K562 (cell line): ENCODE measurements around the gene DTL. TPM values are rescaled to one million over a fixed set of nuclear protein-coding genes. Genes with fewer than 3 reads are reported as not detected.

Source experiments
- ATAC-seq: fragments of 200-7000 bp; cut with Tn5 transposase; 3 replicates; pipeline ENCODE4 v1.9.1; 2020; ENCODE audit warnings: moderate library complexity
- BruUV-seq: library from RNA; stranded (reverse); fragments of 400-500 nt; replicated peaks from 2 replicates; lab custom pipeline; 2021; lab: Mats Ljungman, UMichigan
- CTCF ChIA-PET: fragments of 300-600 bp; formaldehyde crosslinking; extraction: SDS; loops from one replicate; lab custom pipeline; 2021; ENCODE audit warnings: low intra/inter-chr PET ratio; lab: Yijun Ruan, JAX
- POLR2A ChIA-PET: fragments of 300-600, 350-650 bp; sonication (Branson Sonifier 250); formaldehyde crosslinking; extraction: SDS; loops from one replicate; lab custom pipeline; 2021; ENCODE audit warnings: antibody characterized with exemption, inconsistent platforms; lab: Yijun Ruan, JAX
- DNase-seq, 4 experiments: peaks; one replicate each; pipeline versions ENCODE4 v3.0.0 to v3.0.0-alpha.2; 2011 to 2018; ENCODE audit warnings: low spot score in 3 of 4, mixed read lengths in 3 of 4; ENCODE audit errors: extremely low read depth in 1 of 4
- FAIRE-seq: peaks from 2 replicates; lab custom pipeline; 2011; peaks lifted over from hg19 to GRCh38; lab: Jason Lieb, UNC
- H2AFZ ChIP-seq: 2 replicates; pipeline ENCODE4 v1.6.0; 2011; ENCODE audit warnings: low read depth, low read length, control low read depth, inconsistent platforms
- H3K27ac ChIP-seq: fragments of 200-600 bp; 3 replicates; pipeline ENCODE4 v1.8.0; 2011; ENCODE audit warnings: low read depth, mild to moderate bottlenecking, control low read depth, inconsistent platforms, low read length, moderate library complexity, mixed read lengths; ENCODE audit errors: extremely low read depth
- H3K27me3 ChIP-seq, 2 experiments: fragments of 300-600 bp in 1 of 2; 2 replicates in 1 of 2; 3 replicates in 1 of 2; pipeline versions ENCODE4 v1.6.0 to v1.8.0; 2011; ENCODE audit warnings: inconsistent platforms in 2 of 2, low read length in 2 of 2, mild to moderate bottlenecking in 1 of 2, mixed read lengths in 1 of 2, moderate library complexity in 1 of 2; ENCODE audit not compliant: control insufficient read depth in 2 of 2, insufficient read depth in 2 of 2
- H3K36me3 ChIP-seq: fragments of 300-600 bp; 3 replicates; pipeline ENCODE4 v1.8.0; 2011; ENCODE audit warnings: mild to moderate bottlenecking, low read length, inconsistent platforms; ENCODE audit not compliant: control insufficient read depth, insufficient read depth
- H3K4me1 ChIP-seq, 2 experiments: fragments of 200-600 bp in 1 of 2; replicated peaks in 1 of 2; 2 replicates in 1 of 2; 3 replicates in 1 of 2; pipeline versions ENCODE4 v1.5.1 to v1.8.0; 2011; ENCODE audit warnings: inconsistent platforms in 2 of 2, low read length in 2 of 2, mild to moderate bottlenecking in 1 of 2, mixed read lengths in 1 of 2, moderate library complexity in 1 of 2; ENCODE audit not compliant: control insufficient read depth in 2 of 2, insufficient read depth in 2 of 2
- H3K4me2 ChIP-seq: 2 replicates; pipeline ENCODE4 v1.6.1; 2011; ENCODE audit warnings: low read length, control low read depth, inconsistent platforms, mixed read lengths; ENCODE audit not compliant: insufficient read depth
- H3K4me3 ChIP-seq: fragments of 200-600 bp; sonication (generic), shearing (Covaris generic); 2 replicates; pipeline ENCODE4 v1.5.1; 2016; ENCODE audit warnings: control low read depth, inconsistent platforms
- H3K79me2 ChIP-seq: fragments of 200-600 bp; 3 replicates; pipeline ENCODE4 v1.8.0; 2011; ENCODE audit warnings: low read length, inconsistent platforms; ENCODE audit not compliant: control insufficient read depth, insufficient read depth
- H3K9ac ChIP-seq, 2 experiments: 2 replicates each; pipeline versions ENCODE4 v1.6.0 to v1.6.1; 2011; ENCODE audit warnings: low read depth in 2 of 2, low read length in 2 of 2, control low read depth in 1 of 2, inconsistent platforms in 1 of 2, mild to moderate bottlenecking in 1 of 2, mixed read lengths in 1 of 2; ENCODE audit not compliant: insufficient read depth in 1 of 2
- H3K9me1 ChIP-seq: one replicate; pipeline ENCODE4 v1.6.0; 2011; ENCODE audit warnings: inconsistent platforms, mild to moderate bottlenecking, low read length, moderate library complexity; ENCODE audit not compliant: control insufficient read depth, insufficient read depth
- H3K9me3 ChIP-seq: replicated peaks from 2 replicates; pipeline ENCODE4 v1.5.1; 2011; ENCODE audit warnings: low read depth, low read length, inconsistent platforms; ENCODE audit not compliant: control insufficient read depth, insufficient read depth
- H4K20me1 ChIP-seq: replicated peaks from 2 replicates; pipeline ENCODE4 v1.6.1; 2011; ENCODE audit warnings: low read length, inconsistent platforms, mixed read lengths; ENCODE audit not compliant: control insufficient read depth, insufficient read depth
- CSDE1 ChIP-seq, 2 experiments: fragments of 450-650 bp; IDR thresholded peaks; 2 replicates each; pipeline ENCODE4 v1.6.1; 2016; ENCODE audit warnings: mild to moderate bottlenecking in 1 of 2
- DMBX1 ChIP-seq: fragments of 250-450 bp; sonication (Bioruptor Pico); IDR thresholded peaks from 2 replicates; pipeline ENCODE4 v1.8.0; 2022; ENCODE audit warnings: inconsistent platforms, mild to moderate bottlenecking, moderate library complexity, borderline replicate concordance
- ERF ChIP-seq: fragments of 450-650 bp; formaldehyde crosslinking; IDR thresholded peaks from 2 replicates; pipeline ENCODE4 v1.4.0; 2020; ENCODE audit warnings: mild to moderate bottlenecking, mixed read lengths
- MTA1 ChIP-seq: fragments of 450-650 bp; IDR thresholded peaks from 2 replicates; pipeline ENCODE4 v1.6.1; 2017; ENCODE audit warnings: borderline replicate concordance
- RBM14 ChIP-seq: fragments of 200-400 bp; formaldehyde crosslinking; IDR thresholded peaks from 2 replicates; pipeline ENCODE4 v1.6.1; 2018; ENCODE audit warnings: low read depth, mild to moderate bottlenecking, low read length, moderate library complexity, borderline replicate concordance; ENCODE audit not compliant: insufficient read depth
- SREBF1 ChIP-seq: fragments of 150-350 bp; IDR thresholded peaks from 2 replicates; pipeline ENCODE4 v1.6.1; 2014; ENCODE audit warnings: antibody characterized with exemption, low read depth, low read length, borderline replicate concordance
- SRSF9 ChIP-seq: fragments of 200-400 bp; formaldehyde crosslinking; IDR thresholded peaks from 2 replicates; pipeline ENCODE4 v1.6.1; 2017; ENCODE audit warnings: low read depth, low read length, borderline replicate concordance
- STAT5A ChIP-seq: IDR thresholded peaks from 2 replicates; pipeline ENCODE4 v1.6.1; 2012; ENCODE audit warnings: low read length, inconsistent platforms, borderline replicate concordance
- ZBED1 ChIP-seq: IDR thresholded peaks from 2 replicates; pipeline ENCODE4 v1.6.1; 2014
- ZKSCAN1 ChIP-seq: fragments of 150-350 bp; IDR thresholded peaks from 2 replicates; pipeline ENCODE4 v1.6.1; 2016; ENCODE audit warnings: low read depth, low read length
- ZNF561 ChIP-seq: fragments of 450-650 bp; formaldehyde crosslinking; conservative IDR thresholded peaks from 2 replicates; pipeline ENCODE4 v1.4.0; 2020; ENCODE audit warnings: mild to moderate bottlenecking, moderate library complexity
- WGBS: fragments of 100-300 bp; shearing (Covaris generic); methylation state at CpG from one replicate; pipeline ENCODE4 v1.1.6; 2016; ENCODE audit warnings: low coverage, mixed read lengths; ENCODE audit not compliant: insufficient coverage; ENCODE audit errors: missing lambda C conversion rate; 5-methylcytosine and 5-hydroxymethylcytosine counted together
- in situ Hi-C: fragments of 300-500 bp; cut with MboI; formaldehyde crosslinking; loops from 4 replicates; pipeline ENCODE4 v1.15.0; 2018; ENCODE audit warnings: inconsistent platforms, mixed read lengths
- intact Hi-C: fragments of 100-400 bp; cut with micrococcal nuclease; formaldehyde crosslinking; loops from 2 replicates; pipeline ENCODE4 v1.14.2; 2022
- polyA plus RNA-seq, 8 experiments: library from polyadenylated mRNA; depleted of rRNA in 4 of 8; stranded (reverse) in 5 of 8; unstranded in 3 of 8; fragments of >200 nt; fragmentation: Nextera tagmentation in 2 of 8; fragmentation: Illumina TruSeq in 1 of 8; extraction: Ambion mirVana in 2 of 8; extraction: Trizol in 1 of 8; gene quantifications; 2 replicates each; pipeline versions ENCODE4 v1.2.1 to v1.2.3, GENCODE V29; 2011 to 2014; ENCODE audit warnings: inconsistent platforms in 1 of 8, missing spikeins in 1 of 8
- total RNA-seq, 7 experiments: library from RNA; depleted of rRNA in 6 of 7; stranded (reverse); fragments of >200 nt in 6 of 7; fragmentation: Illumina TruSeq in 2 of 7; extraction: Trizol in 2 of 7; gene quantifications; 2 replicates each; pipeline versions ENCODE4 v1.2.1 to v1.2.3, GENCODE V29; 2011 to 2021; ENCODE audit warnings: low replicate concordance in 1 of 7
- TF ChIP-seq, protein P1 (sequence below): sonication (generic); formaldehyde crosslinking; IDR thresholded peaks from 2 replicates; pipeline ENCODE4 v1.8.1; 2023; ENCODE audit warnings: mild to moderate bottlenecking, missing genetic modification reagents
- TF ChIP-seq, protein P2 (sequence below): sonication (generic); formaldehyde crosslinking; IDR thresholded peaks from 2 replicates; pipeline ENCODE4 v1.8.1; 2023; ENCODE audit warnings: missing genetic modification reagents, mild to moderate bottlenecking, borderline replicate concordance
- TF ChIP-seq, protein P3 (sequence below): fragments of 200-800 bp; sonication (Bioruptor generic); IDR thresholded peaks from 2 replicates; pipeline ENCODE4 v1.6.1; 2017; ENCODE audit warnings: missing genetic modification characterization, missing compliant biosample characterization

The DTL gene
- total and polyA plus RNA-seq, 9 of the 15 experiments (the other 6 are each of a cell fraction or from before 2014, with no cell fraction given), result 38.3 to 81.0 (median 63.2) TPM

DNA sequence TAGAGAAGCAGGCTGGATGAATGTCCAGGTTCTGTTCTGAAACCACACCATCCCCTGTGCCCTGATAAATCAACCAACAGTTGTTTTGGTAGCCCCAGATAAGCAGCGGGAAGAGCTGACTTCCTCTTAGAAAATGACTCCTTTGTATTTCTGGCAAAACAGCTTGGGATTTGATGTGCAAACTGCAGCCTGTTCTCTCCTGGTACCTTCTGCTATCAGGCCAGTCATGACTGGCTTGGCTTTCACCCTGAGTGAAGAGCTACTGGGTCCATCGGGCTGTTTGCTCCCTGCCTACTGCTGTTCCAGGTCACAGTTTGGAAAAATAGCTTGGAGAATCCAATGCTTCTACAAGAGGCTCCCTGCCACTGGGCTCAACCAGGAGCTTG is 116.8 kb downstream of the DTL start:
- H3K27ac ChIP-seq, result peak overlapping the region; percentile 86
- no peaks in the 10 kb centered on the region for H4K20me1 ChIP-seq
- peak overlapping the region; percentile 54 for H3K4me2 ChIP-seq
- ChIA-PET POLR2A (interaction anchor here (0.6 to 3.6 kb wide), 16 partner anchors 10 to 322 kb away, joined by 3 to 27 read pairs (median 4); no protein-coding TSS in a partner anchor), CTCF (no interaction called here)
- in situ Hi-C loops, result no loop called here
- H2AFZ ChIP-seq, result peak overlapping the region; percentile 3; the same call in 1 of the 2 replicates
- H3K4me1 ChIP-seq, result peaks cover 34 to 47% of the 10 kb centered on the region in 2 experiments
- no peaks in the 10 kb centered on the region for H3K27me3 ChIP-seq
- no peaks in the 10 kb centered on the region for H3K9me1 ChIP-seq
- DNase-seq (peak; percentile 60 to 96 (median 79)), FAIRE-seq (peak; percentile 96), ATAC-seq (peak; percentile 86)
- WGBS, result 0% methylated on average over 2 of the region's 2 CpGs
- H3K36me3 ChIP-seq, result no peaks in the 10 kb centered on the region
- intact Hi-C loops, result loop anchor here (1.0 to 10.0 kb wide), 5 partner anchors 50 to 133 kb away; partner anchors contain the start of gene PPP2R5A
- BruUV-seq, result no TSS peak
- no peaks in the 10 kb centered on the region for H3K79me2 ChIP-seq
- H3K9me3 ChIP-seq, result no peaks in the 10 kb centered on the region; the same call in 1 of the 2 replicates
- peak overlapping the region; percentile 33 to 48; a peak in 3 of 4 replicates for H3K9ac ChIP-seq
- H3K4me3 ChIP-seq, result no peak overlapping the region
- no peak for TF ChIP-seq RBM14
- peak; percentile 96 for TF ChIP-seq STAT5A
- peak; percentile 93 for TF ChIP-seq DMBX1
- no peak for TF ChIP-seq SRSF9
- TF ChIP-seq, protein P1, sequence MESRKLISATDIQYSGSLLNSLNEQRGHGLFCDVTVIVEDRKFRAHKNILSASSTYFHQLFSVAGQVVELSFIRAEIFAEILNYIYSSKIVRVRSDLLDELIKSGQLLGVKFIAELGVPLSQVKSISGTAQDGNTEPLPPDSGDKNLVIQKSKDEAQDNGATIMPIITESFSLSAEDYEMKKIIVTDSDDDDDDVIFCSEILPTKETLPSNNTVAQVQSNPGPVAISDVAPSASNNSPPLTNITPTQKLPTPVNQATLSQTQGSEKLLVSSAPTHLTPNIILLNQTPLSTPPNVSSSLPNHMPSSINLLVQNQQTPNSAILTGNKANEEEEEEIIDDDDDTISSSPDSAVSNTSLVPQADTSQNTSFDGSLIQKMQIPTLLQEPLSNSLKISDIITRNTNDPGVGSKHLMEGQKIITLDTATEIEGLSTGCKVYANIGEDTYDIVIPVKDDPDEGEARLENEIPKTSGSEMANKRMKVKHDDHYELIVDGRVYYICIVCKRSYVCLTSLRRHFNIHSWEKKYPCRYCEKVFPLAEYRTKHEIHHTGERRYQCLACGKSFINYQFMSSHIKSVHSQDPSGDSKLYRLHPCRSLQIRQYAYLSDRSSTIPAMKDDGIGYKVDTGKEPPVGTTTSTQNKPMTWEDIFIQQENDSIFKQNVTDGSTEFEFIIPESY (CRISPR knock-in tag), result peak; percentile 75
- peak; percentile 91; the same call in 1 of the 2 replicates for TF ChIP-seq ZBED1
- TF ChIP-seq, protein P2, sequence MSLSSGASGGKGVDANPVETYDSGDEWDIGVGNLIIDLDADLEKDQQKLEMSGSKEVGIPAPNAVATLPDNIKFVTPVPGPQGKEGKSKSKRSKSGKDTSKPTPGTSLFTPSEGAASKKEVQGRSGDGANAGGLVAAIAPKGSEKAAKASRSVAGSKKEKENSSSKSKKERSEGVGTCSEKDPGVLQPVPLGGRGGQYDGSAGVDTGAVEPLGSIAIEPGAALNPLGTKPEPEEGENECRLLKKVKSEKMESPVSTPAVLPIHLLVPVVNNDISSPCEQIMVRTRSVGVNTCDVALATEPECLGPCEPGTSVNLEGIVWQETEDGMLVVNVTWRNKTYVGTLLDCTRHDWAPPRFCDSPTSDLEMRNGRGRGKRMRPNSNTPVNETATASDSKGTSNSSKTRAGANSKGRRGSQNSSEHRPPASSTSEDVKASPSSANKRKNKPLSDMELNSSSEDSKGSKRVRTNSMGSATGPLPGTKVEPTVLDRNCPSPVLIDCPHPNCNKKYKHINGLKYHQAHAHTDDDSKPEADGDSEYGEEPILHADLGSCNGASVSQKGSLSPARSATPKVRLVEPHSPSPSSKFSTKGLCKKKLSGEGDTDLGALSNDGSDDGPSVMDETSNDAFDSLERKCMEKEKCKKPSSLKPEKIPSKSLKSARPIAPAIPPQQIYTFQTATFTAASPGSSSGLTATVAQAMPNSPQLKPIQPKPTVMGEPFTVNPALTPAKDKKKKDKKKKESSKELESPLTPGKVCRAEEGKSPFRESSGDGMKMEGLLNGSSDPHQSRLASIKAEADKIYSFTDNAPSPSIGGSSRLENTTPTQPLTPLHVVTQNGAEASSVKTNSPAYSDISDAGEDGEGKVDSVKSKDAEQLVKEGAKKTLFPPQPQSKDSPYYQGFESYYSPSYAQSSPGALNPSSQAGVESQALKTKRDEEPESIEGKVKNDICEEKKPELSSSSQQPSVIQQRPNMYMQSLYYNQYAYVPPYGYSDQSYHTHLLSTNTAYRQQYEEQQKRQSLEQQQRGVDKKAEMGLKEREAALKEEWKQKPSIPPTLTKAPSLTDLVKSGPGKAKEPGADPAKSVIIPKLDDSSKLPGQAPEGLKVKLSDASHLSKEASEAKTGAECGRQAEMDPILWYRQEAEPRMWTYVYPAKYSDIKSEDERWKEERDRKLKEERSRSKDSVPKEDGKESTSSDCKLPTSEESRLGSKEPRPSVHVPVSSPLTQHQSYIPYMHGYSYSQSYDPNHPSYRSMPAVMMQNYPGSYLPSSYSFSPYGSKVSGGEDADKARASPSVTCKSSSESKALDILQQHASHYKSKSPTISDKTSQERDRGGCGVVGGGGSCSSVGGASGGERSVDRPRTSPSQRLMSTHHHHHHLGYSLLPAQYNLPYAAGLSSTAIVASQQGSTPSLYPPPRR, result 0 out of 2 replicates have a peak, but pooled peaks have one; percentile 57
- peak; percentile 76; the same call in 1 of the 2 replicates for TF ChIP-seq SREBF1
- peak; percentile 91 for TF ChIP-seq MTA1
- TF ChIP-seq ZKSCAN1, result peak; percentile 96
- TF ChIP-seq CSDE1 (IDR thresholded peaks at IDR 0.05), result no peak
- TF ChIP-seq, protein P3, sequence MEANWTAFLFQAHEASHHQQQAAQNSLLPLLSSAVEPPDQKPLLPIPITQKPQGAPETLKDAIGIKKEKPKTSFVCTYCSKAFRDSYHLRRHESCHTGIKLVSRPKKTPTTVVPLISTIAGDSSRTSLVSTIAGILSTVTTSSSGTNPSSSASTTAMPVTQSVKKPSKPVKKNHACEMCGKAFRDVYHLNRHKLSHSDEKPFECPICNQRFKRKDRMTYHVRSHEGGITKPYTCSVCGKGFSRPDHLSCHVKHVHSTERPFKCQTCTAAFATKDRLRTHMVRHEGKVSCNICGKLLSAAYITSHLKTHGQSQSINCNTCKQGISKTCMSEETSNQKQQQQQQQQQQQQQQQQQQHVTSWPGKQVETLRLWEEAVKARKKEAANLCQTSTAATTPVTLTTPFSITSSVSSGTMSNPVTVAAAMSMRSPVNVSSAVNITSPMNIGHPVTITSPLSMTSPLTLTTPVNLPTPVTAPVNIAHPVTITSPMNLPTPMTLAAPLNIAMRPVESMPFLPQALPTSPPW (CRISPR knock-in tag), result peak; percentile 69
- TF ChIP-seq ZNF561 (CRISPR knock-in tag), result no peak
- 0 out of 2 replicates have a peak, but pooled peaks have one; percentile 10 for TF ChIP-seq ERF (CRISPR knock-in tag)
